CD4-positive, alpha-beta T cell treated with Interleukin-15 for 1 hour (primary cell): ENCODE data around the gene SLC25A47.
"Not testable (repeated sequence)": the region's sequence is repeated elsewhere in the genome, so short reads cannot be mapped to it uniquely, and the experiment has no call there.

Source experiments
- DNase-seq: peaks from one replicate; pipeline ENCODE4 v3.0.0-alpha.2; 2020

The SLC25A47 gene, protein sequence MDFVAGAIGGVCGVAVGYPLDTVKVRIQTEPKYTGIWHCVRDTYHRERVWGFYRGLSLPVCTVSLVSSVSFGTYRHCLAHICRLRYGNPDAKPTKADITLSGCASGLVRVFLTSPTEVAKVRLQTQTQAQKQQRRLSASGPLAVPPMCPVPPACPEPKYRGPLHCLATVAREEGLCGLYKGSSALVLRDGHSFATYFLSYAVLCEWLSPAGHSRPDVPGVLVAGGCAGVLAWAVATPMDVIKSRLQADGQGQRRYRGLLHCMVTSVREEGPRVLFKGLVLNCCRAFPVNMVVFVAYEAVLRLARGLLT

DNA sequence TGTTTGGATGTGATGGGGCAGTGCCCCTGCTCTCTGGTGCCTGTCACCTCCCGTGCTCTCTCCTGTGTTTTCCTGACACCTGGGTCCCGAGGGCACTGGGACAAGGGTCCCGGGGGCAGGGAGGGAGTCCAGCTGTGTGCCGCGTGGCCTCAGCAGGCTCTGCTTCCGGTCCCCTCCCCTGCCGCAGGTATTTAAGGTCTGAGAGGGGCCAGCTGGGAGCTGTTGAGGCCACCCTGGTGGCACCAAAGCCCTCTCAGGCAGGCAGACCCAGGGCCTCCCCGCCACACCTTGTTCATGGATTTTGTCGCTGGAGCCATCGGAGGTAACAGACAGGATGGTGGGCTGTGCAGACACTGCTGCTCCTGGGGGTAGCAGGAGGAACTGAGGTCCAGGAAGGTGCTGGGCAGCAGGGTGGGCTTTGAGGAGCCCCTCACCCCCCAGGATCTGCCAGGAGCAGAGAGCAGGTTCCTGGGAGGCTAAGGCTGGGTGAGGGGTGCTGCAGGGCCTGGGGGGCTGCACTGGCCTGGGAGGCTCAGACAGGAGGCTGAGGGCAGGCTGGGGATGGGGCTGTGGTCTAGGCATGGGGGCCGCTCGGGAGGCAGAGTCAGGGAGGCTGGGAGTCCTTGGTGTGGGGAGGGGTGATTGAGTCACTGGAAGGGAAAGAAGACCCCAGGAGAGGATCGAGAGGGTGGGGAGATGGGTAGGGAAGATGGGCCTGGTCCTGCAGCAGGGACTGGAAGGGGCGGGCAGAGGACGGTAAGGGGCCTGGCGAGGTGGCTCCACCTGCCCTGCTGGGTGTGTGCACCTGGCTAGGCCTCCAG lies at the start of gene SLC25A47:
TSS of gene SLC25A47 (plus strand) at position 219 of the 821 bp plus-strand sequence. CDS start at position 295, 76 bp downstream.
- DNase-seq, result no peak

DNA sequence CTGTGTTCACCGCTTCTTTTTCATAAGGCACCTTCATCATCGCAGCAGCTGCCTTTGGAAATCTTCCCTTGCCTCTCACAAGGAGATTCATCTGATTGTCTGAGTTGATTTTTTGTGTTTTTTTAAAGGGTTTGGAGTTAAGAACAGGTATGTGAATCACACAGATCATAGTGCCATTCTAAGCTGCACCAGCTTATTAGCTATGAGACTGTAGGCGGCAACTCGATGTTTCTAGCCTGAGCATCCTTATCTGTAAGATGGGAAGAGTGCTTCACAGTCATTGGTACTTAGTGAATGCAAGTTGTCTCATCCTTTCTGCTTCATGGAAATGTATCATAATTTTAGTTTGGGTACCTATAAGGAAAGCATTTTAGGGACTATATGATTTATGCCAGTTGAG lies 48.9 kb upstream of the SLC25A47 start:
- DNase-seq, result no peak

DNA sequence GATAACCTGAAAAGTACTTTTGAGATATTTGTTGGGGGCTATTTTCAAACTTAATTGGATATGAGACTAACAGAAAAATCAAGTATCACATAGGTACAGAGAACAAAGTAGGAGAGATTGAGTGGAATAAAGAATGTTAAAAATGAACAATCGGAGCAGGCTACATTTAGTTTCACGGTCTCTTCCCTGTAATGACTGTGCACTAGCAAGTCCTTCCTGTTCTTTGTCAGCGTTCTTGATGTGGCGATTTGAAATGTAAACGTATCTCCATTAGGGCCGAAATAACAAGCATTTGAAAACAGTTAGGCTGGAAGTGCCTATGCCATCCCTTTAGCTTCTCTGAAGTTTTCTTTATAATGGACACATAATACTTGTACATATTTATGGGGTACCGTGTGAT lies 47.9 kb upstream of the SLC25A47 start:
- no peak for DNase-seq

DNA sequence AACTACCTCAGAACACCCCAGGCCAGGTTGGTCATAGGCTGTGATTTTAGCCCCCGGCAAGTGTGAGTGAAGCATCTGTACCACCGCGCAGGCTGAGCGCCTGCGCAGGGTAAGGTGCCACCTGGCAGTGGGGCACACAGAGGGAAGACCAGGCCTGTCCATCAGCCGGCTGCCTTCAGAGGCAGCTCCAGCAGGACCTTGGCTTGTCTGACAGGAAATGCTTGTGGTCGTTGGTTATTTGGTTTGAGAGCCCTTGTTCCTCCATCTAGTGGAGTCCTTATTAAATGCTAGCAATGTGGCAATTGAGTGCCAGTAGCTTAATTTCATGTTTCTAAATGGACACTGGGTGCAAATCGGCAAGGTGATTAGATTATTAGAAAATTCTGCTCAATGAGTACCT lies 44.4 kb upstream of the SLC25A47 start:
- DNase-seq, result no peak

DNA sequence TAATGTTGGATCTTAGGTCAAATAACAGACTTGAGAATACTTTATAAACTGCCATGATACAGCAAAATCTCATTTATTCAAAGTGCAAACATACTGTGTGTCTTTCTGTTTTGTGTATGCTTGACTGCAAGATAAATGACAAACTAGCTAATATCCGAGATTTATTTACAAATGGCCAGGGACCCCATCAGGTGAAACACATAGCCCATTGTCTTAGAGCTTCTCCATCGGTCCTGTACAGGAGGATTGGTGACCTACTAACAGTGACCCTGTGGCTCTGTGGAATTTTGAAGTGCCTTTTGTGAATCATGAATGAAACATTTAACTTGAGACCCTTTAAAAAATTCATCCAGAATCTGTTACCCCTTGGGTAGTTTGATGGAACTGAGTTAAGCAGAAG lies 44.0 kb upstream of the SLC25A47 start:
- DNase-seq, result no peak

DNA sequence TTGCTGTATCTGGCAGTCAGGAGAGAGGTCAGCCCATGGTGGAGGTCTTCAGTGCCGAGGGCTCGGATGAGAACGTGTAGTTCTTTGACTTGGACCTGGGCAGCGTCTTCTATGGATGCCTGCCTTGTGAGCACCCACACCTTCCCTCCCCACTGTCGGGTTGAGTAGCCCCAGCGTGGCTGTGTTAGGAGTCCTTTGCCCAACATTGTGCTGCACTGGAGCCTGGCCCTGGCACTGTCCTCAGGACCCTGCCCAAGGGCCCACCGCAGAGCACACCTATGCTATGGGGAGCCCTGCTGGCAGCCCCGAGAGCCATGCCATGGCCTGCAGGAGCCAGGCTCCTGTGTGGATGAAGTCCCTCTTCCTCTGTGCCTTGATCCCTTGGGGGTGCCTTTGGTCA lies 43.6 kb upstream of the SLC25A47 start:
- DNase-seq, result no peak

DNA sequence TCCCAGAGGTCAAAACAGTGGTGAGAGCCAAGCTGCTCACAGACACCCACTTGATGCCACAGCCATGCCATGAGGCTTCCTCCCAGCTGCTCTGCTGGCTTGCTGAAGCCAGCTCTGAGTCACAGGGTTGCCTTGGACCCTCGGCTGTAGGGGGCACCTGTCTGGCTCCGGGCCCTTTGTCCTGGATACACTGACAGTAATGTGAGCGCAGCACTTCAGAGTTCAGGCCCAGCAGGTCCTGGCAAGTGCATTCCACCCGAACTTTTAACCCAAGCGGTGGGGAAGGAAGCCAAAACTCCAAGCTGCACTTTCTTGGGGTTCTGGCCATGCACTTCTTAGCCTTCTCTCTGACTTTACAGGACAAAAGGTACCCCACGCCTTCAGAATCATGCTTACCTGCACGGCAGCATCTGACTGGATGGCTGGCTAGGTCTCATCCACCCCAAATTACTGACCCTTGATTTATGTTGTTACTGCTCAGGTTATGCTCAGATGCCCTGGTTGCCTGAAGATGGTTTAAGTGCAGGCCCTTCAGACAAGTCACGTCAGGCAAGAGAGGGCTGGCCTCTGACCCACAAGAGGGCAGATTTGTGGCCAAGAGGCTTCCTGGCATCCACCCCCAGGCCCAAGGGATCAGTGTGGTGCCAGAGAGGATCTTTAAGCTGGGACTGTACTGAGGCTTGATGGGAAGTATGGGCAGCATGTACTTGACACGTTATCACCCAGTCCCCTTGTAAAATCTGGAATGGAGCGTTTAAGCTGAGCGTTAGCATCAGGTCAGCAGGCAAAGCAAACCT lies 41.7 kb upstream of the SLC25A47 start:
- DNase-seq, result no peak

DNA sequence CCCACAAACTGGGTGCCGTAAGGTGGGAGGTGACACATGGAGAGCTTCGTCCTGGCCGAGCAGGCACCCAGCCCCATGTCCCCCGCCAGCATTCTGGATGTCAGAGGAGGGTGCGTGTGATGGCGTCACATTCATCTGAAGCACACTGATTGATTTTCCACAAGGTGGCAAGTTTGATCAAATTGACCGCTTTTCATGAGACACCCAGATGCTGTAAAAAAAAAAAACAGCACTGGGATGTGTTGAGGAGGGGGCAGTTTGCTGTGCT lies 41.1 kb upstream of the SLC25A47 start:
- DNase-seq, result no peak

DNA sequence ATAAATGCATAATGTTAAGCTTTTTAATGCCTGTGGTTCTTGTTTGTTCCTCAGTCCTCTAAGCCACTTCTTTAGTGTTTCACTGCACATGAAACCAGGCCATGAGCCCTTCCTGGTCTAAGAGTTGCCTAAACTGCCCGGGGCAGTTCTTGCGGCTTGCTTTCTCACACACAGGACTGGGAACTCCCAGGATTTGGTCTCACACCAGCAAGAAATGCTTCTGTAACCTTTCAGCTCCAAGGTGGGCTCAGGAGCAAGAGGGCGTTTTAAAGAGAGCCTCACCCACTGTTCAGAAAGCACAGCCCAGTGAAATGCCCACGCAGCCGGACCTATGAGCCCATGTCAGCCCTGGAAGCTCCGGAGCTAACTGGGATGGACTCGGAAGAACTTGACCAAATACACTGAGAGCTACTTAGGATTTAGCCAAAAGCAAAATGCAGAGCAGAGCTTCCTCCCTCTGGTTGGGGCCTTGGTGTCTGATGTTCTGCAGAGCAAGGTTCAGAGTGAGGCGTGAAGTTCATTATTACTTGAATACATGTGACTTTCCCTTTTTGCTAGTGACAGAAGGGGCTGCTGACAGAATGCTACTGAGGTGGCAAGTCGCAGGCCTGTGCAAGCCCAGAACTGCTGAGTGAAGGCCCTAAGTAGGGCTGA lies 40.2 kb upstream of the SLC25A47 start:
- no peak for DNase-seq

DNA sequence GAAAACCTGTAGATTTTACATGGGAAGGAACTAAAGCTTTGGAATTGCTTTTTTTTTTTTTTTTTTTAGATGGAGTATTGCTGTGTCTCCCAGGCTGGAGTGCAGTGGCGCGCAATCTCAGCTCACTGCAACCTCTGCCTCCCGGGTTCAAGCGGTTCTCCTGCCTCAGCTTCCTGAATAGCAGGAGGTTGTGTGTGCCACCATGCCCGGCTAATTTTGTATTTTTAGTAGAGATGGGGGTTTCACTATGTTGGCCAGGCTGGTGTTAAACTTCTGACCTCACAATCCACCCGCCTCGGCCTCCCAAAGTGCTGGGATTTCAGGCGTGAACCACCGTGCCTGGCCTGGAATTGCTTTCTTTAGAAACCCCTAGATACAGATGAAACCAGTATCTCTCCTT lies 39.7 kb upstream of the SLC25A47 start:
- not testable (repeated sequence) for DNase-seq

DNA sequence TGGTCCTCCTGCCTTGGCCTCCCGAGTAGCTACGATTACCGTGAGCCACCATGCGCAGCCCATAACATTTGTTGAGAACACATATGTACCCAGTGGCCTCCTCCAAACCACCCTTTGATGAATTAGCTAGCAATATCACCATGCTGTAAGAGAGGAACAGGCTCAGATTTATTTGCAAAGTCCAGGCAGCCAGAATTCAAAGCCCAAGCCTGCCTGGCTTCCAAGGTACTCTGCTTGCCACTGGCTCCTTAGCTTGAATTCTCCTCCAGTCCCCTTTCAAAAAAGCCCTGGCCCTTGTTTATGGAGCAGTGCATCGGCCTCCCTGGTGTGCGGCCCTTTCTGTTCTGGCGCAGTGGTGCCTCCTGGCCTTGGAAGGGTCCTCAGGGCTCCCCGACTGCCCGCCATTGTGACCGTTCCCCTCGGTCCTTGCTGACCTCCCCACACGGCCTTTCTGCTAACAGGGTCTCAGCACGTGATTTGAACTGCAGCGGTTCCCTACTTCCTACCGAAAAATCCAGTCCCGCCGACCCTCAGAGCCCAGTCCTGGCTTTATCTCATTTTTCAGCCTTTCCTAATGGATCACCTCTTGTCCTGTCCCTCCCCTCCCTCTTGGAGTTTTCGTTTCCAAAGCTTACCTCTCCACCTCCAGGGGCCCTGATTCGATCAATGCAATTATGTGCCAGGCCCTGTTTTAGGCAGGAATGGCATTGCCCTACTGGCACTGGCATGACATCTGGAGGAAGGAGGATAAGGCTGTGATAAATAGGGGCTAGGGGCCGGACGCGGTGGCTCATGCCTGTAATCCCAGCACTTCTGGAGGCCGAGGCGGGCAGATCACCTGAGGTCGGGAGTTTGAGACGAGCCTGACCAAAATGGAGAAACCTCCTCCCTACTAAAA lies 38.9 kb upstream of the SLC25A47 start:
- no peak for DNase-seq

DNA sequence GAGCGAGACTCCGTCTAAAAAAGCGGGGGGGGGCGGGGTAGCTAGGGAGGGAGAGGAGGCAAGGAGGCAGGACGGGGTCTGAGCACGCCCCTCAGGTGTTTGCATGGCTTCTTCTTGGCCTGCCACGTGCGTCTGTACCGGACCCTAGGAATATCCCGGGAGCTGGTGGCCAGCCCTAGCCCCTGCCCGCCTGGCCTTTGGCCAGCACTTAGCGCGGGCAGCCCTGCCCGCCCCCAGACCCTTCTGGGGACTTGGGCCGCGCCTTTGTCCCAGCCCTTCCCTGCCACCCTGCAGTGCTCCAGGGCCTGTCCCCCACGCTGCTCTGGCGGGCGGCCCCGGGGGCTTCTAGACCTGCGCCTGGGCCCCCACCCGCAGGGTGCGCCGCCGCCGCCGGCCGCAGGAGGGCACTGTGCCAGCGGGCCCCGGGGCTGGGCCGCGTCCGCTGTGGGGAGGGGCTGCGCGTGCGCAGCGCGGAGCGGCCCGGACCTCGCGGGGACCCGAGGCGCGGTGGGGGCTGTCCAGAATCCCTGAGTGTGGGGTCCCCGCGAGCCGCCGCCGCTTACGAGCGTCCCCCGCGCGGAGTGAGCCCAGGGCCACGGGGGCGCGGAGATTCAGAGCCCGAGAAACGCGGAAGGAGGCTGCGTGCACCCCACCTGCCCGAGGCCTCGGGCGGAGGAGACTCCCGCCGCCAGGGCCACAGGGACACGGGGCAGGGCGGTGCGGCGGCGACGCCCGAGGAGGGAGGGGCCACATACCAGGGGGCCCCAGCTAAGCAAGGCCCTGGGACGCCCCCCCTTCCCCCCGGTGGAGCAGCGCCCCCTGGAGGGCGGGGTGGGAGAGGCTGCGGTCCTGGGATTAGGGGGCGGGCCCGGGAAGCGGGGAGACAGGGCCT lies 37.9 kb upstream of the SLC25A47 start:
- DNase-seq, result peak; percentile 74

DNA sequence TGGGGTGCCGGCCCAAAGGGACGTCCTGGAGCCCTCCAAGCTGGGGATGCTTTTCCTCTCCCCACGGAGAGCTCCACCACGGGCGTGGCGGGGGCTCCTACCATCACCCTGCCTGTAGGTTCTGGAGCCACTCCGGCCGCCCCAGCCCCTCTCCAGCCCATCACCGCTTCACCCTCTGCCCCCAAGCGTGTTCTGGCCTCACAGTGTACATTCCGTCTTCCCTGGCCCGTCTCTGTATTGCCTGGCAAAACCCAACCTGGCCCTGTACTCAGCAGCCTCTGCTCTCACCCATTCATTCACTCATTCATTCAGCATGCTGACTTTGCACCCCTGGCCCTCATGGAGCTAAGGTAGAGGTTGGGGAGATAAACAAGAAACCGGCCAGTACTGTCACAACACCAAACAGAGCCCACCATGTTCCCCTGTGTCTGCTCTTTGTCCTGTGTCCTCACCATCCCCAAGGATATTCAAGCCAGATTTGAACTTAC lies 37.2 kb upstream of the SLC25A47 start:
- no peak for DNase-seq

DNA sequence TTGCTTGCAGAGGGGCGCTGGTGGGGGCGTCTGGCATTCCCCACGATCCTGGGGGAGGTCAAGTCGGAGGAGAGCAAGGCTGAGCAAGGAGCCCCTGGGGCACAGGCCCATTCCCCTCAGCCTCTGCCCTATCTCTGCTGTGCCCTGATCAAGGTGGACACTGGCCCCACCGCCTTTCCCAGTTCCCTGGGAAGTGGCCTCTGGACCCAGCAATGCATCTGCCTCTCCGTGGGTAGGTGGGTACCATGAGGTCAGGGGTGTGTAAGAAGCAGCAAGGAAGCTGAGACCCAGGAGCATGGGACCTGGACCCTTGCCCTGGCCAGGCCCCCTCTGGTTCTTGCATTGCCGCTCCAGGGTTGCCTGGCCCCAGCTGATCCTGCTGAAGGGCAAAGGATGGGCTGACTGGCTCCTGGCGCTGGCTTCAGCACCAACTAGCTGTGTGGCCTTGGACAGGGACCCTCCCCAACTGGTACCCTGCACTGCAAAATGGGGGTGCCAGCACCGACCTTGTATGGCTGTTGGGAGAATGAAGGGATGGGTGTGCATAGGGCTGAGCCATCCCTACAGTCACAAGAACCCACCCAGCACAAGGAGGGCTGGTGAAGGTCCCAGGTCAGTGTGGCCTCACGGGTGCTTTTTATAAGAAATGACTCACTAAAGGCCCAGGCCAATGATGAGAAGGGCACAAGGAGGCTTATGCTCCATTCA lies 36.5 kb upstream of the SLC25A47 start:
- no peak for DNase-seq

DNA sequence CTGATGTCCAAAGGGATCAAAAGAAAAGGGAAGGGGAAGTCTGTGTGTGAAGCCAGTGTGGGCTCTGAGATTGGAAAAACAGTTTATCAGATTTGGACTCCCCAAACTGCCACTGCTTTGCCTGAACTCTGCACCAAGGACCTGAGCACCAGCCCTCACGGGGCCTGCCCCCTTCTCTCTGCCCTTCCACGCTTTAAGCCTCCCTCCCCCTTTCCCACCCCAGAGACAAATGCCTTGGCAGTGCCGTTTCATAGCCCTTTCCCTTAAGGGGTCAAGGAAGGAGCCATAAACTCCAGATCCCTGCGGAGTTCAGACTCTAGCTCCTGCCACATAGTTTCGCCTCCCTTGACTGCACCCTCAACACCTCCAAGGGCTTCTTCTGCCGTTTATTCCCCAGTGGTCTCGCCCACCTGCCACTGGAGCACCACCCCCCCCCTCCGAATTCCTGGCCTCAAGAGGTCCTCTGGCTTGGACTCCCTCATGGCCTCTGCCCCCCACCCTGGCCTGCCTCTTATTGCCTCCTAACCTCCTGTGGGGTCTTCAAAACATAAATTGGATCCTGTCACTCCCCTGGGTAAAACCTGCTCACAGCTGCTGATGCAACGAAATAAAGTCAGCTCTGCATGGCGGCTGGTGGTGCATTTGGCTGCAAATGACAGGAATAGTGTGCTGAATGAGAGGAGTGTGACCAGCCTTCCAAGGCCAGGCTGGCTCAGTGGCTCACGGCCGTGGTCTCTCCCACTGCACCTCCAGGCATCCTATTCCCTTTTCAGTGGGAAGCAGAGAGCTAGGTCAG lies 35.7 kb upstream of the SLC25A47 start:
- DNase-seq, result no peak

DNA sequence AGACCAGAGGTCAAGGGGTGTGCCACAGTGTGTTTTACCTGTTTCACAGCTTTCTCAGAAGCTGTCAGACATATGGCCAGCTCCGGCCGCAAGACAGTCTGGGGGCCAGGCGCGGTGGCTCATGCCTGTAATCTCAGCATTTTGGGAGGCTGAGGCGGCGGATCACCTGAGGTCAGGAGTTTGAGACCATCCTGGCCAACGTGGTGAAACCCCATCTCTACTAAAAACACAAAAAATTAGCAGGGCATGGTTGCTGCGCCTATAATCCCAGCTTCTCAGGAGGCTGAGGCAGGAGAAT lies 35.2 kb upstream of the SLC25A47 start:
- DNase-seq, result not testable (repeated sequence)

DNA sequence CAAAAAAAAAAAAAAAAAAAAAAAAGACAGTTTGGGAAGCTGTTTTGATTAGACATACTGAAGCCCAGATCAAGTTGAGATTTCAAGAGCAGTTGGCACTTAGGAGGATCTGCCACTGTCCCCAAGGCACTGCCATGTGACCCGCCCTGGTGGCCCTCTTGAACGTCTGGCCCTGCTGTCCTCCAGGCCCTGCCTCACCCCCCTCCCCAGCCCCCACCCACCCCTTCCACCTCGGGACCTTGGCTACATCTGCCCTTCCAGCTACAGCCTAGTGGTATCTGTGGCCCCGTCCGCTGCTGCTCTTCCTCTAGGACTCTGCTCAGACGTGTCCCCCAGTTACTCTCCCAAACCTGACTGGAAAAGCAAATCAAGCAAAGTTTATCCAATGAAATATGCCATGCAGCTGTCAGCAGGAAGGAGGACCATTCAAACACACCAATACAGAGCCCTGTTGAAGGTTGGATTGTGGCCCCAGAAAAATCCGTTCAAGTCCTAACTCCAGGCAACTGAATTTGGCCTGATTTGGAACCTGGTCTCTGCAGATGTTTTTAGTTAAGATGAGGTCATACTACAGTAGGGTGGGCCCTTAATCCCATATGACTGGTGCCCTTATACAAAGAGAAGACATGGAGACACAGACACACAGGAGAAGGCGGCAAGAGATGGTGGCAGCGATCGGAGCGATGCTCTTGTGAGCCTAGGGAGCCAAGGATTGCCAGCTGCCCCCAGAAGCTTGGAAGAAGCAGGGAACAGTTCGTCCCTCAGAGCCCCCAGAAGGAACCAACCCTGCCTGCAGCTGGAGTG lies 34.6 kb upstream of the SLC25A47 start:
- no peak for DNase-seq

DNA sequence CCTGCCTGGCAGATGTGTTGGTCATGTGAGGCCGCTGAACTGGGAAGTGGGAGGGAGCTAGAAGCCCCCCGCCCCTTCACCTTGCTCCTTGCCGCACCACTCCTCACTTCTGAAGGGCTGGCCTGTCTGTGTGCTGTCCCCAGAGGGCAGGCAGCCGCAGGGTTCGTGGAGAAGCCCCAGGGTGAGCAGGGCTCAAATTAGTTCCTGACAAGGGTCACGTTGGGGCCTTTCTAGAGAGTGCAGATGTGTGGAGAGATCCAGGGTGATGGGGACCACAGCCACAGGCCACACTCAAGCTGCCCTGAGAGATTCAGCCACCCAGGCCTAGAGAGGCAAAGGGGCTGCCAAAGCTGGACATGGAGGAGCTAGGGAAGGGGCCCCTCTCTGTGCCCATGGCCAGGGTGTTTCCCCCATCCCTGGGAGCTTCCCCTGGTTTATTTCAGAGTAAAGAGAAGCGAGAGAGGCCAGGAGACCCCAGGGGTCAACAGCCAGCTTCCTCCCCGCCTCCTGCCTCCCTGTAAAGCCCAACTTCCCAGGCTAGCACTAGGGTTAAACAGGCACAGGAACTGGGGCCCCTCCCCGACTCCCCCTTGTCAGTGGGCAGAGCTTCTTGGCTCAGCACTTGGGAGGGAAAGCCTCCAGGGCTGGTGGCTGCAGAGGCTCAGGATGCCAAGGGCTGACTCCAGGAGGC lies 33.1 kb upstream of the SLC25A47 start:
- no peak for DNase-seq
